Esophagus squamous epithelium (tissue), 5 donors: Measurements from ENCODE around the gene TSSK2. TPM values are rescaled to one million over a fixed set of nuclear protein-coding genes. Genes with fewer than 3 reads are reported as not detected.

Source experiments
- DNase-seq: peaks from one replicate; lab custom pipeline; 2025; lab: John Stamatoyannopoulos, UW
- H3K27ac ChIP-seq, 4 donors: fragments of 200-600 bp; sonication (generic); one replicate each; pipeline ENCODE4 v1.5.1; 2016 to 2019; ENCODE audit warnings: mild to moderate bottlenecking in 1 of 4
- H3K27me3 ChIP-seq, 4 donors: fragments of 200-600 bp; sonication (generic); 1 replicate in 3 of 4; 2 replicates in 1 of 4; pipeline versions ENCODE4 v1.5.1 to v1.6.0; 2017 to 2021; ENCODE audit warnings: antibody characterized with exemption in 1 of 4
- H3K36me3 ChIP-seq, 3 donors: fragments of 200-600 bp; sonication (generic); one replicate each; pipeline ENCODE4 v1.5.1; 2016 to 2019
- H3K4me1 ChIP-seq, 3 donors: fragments of 200-600 bp; sonication (generic); one replicate each; pipeline ENCODE4 v1.5.1; 2017 to 2019
- H3K4me3 ChIP-seq, 4 donors: fragments of 200-600 bp; sonication (generic); 1 replicate in 3 of 4; 2 replicates in 1 of 4; pipeline ENCODE4 v1.5.1; 2016 to 2019; ENCODE audit warnings: mild to moderate bottlenecking in 2 of 4, moderate library complexity in 1 of 4
- H3K9me3 ChIP-seq, 3 donors: fragments of 200-600 bp; sonication (generic); one replicate each; pipeline ENCODE4 v1.5.1; 2016 to 2019
- POLR2A ChIP-seq, 4 donors: fragments of 450-650 bp; IDR thresholded peaks; one replicate each; pipeline ENCODE4 v1.6.1; 2017; ENCODE audit warnings: antibody characterized with exemption in 4 of 4, mild to moderate bottlenecking in 4 of 4, moderate library complexity in 3 of 4
- WGBS, 2 donors: methylation state at CpG; one replicate each; pipeline ENCODE4 v1.1.5; 2018; 5-methylcytosine and 5-hydroxymethylcytosine counted together
- intact Hi-C: fragments of 100-400 bp; cut with DNase I; formaldehyde crosslinking; loops from one replicate; pipeline ENCODE4 v1.15.0; 2022
- total RNA-seq, 4 donors: library from RNA; depleted of rRNA; stranded (reverse); fragments of >200 nt; gene quantifications; one replicate each; pipeline ENCODE4 v1.1.0, GENCODE V29; 2016
- TF ChIP-seq, protein P1 (sequence below), 6 experiments: fragments of 450-650 bp in 4 of 6; fragments of 200-600 bp in 2 of 6; sonication (generic) in 2 of 6; IDR thresholded peaks; one replicate each; pipeline ENCODE4 v1.5.1; 2016 to 2019; ENCODE audit warnings: antibody characterized with exemption in 6 of 6, mild to moderate bottlenecking in 4 of 6, moderate library complexity in 4 of 6
- donor health status: DM: yes; HTN: yes; CAD: no.

TSSK2 gene
- total RNA-seq, 4 donors from 2014 or later: 0.18 TPM; not detected in 3

DNA sequence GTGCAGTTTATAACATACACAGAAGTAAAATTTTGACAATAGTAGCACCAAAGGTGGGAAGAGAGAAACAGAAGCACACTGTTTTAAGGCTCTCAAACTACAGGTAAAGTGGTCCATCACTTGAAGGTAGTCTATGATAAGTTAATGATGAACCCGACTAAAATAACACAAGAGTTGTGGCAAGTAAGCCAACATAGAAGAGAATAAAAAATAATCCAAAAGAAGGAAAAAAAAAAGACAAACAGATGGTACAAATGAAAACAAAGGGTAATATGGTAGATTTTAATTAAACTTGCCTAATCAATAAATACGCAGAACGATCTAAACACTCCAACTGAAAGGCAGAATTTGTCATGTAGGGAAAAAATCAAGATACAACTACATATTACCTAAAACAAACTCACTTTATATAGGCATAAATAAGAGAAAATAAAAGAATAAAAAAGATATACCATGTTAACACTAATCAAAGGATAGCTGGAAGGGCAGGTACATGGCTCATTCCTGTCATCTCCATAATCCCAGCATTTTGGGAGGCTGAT is 40.5 kb upstream of the TSSK2 start:
- 63 to 76% methylated on average over 3 of the region's 3 CpGs for WGBS, 2 donors
- TF ChIP-seq POLR2A (IDR thresholded peaks at IDR 0.05): no peak
- TF ChIP-seq, protein P1, sequence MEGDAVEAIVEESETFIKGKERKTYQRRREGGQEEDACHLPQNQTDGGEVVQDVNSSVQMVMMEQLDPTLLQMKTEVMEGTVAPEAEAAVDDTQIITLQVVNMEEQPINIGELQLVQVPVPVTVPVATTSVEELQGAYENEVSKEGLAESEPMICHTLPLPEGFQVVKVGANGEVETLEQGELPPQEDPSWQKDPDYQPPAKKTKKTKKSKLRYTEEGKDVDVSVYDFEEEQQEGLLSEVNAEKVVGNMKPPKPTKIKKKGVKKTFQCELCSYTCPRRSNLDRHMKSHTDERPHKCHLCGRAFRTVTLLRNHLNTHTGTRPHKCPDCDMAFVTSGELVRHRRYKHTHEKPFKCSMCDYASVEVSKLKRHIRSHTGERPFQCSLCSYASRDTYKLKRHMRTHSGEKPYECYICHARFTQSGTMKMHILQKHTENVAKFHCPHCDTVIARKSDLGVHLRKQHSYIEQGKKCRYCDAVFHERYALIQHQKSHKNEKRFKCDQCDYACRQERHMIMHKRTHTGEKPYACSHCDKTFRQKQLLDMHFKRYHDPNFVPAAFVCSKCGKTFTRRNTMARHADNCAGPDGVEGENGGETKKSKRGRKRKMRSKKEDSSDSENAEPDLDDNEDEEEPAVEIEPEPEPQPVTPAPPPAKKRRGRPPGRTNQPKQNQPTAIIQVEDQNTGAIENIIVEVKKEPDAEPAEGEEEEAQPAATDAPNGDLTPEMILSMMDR (IDR thresholded peaks at IDR 0.05): no peak
- no peak for DNase-seq
- Histone ChIP-seq H3K27me3 (no peaks in the 10 kb centered on the region), H3K9me3 (no peaks in the 10 kb centered on the region), H3K27ac (no peak overlapping the region), H3K4me3 (no peak overlapping the region), H3K4me1 (peaks cover 8 to 22% (median 9%) of the 10 kb centered on the region in 3 donors), H3K36me3 (peaks cover 0 to 53% (median 11%) of the 10 kb centered on the region in 3 donors)
- intact Hi-C loops: no loop called here

DNA sequence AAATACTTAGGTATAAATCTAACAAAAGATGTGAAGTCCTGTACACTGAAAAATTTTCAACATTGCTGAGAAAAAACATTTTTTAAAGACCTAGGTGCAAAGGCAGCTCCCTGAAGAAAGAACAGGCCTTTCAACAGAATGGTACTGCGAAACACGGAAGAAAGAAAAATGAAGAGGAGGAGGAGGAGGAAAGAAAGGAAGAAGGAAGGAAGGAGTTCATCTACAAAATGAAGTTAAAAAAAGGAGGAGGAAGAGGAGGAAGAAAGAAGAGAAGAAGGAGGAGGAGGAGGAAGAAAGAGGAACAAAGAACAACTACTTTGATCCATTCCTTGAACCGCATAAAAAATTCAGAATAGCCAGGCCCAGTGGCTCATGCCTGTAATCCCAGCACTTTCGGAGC is 38.4 kb upstream of the TSSK2 start:
- intact Hi-C loops: no loop called here
- H3K4me1 ChIP-seq: peaks cover 0 to 18% (median 0%) of the 10 kb centered on the region in 3 donors
- WGBS, 2 donors: 75 to 84% methylated on average over 4 of the region's 4 CpGs
- H3K27me3 ChIP-seq: no peaks in the 10 kb centered on the region
- no peak overlapping the region for H3K27ac ChIP-seq
- H3K9me3 ChIP-seq: no peaks in the 10 kb centered on the region
- peaks cover 0 to 42% (median 11%) of the 10 kb centered on the region in 3 donors for H3K36me3 ChIP-seq
- H3K4me3 ChIP-seq: no peak overlapping the region
- no peak for DNase-seq
- no peak for TF ChIP-seq POLR2A (IDR thresholded peaks at IDR 0.05)
- TF ChIP-seq, protein P1 (IDR thresholded peaks at IDR 0.05): no peak

DNA sequence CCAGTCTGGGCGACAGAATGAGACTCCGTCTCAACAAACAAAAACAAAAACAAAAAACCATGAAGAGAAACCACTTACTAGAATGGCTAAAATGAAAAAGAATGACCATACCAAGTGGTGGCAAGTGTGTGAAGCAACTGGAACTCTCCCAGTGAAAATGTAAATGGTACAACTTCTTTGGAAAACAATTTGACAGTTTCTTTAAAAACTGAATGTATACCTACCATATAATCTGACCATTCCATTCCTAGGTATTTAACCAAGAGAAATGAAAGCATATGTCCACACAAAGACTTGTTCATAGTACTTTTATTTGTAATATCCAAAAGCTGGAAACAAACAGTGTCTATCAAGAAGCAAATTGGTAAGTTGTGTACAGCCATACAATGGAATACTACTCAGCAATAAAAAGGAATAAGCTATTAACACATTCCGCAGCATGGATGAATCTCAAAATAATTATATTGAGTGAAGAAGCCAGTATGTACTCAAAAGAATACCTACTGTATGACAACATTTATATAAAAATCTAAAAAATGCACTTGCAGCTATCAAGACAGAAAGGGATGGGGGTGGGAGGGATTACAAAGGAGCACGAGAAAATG is 36.6 kb upstream of the TSSK2 start:
- Histone ChIP-seq H3K9me3 (no peaks in the 10 kb centered on the region), H3K36me3 (peaks cover 0 to 35% (median 0%) of the 10 kb centered on the region in 3 donors), H3K27me3 (no peaks in the 10 kb centered on the region), H3K27ac (no peak overlapping the region), H3K4me1 (peaks cover 0 to 31% (median 11%) of the 10 kb centered on the region in 3 donors), H3K4me3 (no peak overlapping the region)
- no peak for DNase-seq
- WGBS, 2 donors: 97 to 98% methylated on average over 4 of the region's 4 CpGs
- intact Hi-C loops: no loop called here
- TF ChIP-seq, protein P1 (IDR thresholded peaks at IDR 0.05): no peak
- no peak for TF ChIP-seq POLR2A (IDR thresholded peaks at IDR 0.05)

DNA sequence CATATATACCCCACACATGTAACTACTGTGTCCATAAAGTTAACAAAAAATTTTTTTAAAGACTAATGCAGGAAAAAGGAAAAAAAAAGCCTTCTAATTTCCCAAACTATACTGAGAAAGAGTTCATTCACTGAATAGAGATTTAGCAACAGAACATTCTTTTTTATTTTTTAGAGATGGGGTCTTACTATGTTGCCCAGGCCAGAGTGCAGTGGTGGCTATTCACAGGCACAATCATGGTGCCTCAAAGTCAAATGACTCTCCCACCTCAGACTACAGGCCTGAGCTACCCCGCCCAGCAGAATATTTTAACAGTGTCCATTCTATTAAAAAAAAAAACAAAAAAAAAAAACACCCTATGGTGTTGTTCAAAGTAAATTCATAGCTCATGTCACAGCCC is 34.6 kb upstream of the TSSK2 start:
- peaks cover 0 to 32% (median 0%) of the 10 kb centered on the region in 3 donors for H3K36me3 ChIP-seq
- H3K27me3 ChIP-seq: no peaks in the 10 kb centered on the region
- TF ChIP-seq, protein P1 (IDR thresholded peaks at IDR 0.05): no peak
- no peak for TF ChIP-seq POLR2A (IDR thresholded peaks at IDR 0.05)
- WGBS, 2 donors: 88 to 100% methylated on average over 1 of the region's 1 CpG
- H3K9me3 ChIP-seq: no peaks in the 10 kb centered on the region
- H3K4me3 ChIP-seq: no peak overlapping the region
- H3K4me1 ChIP-seq: peaks cover 0 to 37% (median 11%) of the 10 kb centered on the region in 3 donors
- H3K27ac ChIP-seq: no peak overlapping the region
- intact Hi-C loops: no loop called here
- no peak for DNase-seq

DNA sequence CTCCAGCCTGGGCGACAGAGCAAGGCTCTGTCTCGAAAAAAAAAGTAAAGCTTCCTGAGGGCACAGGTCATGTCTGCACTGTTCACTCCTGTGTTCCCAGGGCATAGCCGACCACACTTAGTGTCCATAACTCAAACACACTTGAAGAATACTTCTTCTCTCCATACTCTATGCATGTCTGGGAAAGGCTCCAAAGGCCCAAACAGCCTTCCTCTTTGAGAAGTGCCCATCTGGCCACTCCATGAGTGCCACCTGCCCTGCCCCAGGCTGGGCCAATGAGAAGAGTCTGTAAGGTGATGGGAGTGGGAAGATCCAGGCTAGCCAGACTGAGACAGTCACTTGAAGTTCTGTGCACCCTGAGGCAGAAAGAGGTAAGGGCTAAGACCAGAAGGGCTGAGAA is 33.6 kb upstream of the TSSK2 start:
- Histone ChIP-seq H3K27me3 (no peaks in the 10 kb centered on the region), H3K27ac (peak overlapping the region in 1 of 4 donors; percentile 26), H3K4me1 (peaks cover 0 to 37% (median 11%) of the 10 kb centered on the region in 3 donors), H3K36me3 (peaks cover 0 to 32% (median 0%) of the 10 kb centered on the region in 3 donors), H3K9me3 (no peaks in the 10 kb centered on the region), H3K4me3 (no peak overlapping the region)
- no peak for DNase-seq
- TF ChIP-seq, protein P1 (IDR thresholded peaks at IDR 0.05): no peak
- no peak for TF ChIP-seq POLR2A (IDR thresholded peaks at IDR 0.05)
- WGBS, 2 donors: 60 to 100% methylated on average over 1 to 3 of the region's 3 CpGs
- intact Hi-C loops: no loop called here
